Esophagus squamous epithelium (tissue), 5 donors: ENCODE measurements around the gene TEKTIP1. TPM values are rescaled to one million over a fixed set of nuclear protein-coding genes. Genes with fewer than 3 reads are reported as not detected.

Experiments used
- DNase-seq: peaks from one replicate; lab custom pipeline; 2025; lab: John Stamatoyannopoulos, UW
- H3K27ac ChIP-seq, 4 donors: fragments of 200-600 bp; sonication (generic); one replicate each; pipeline ENCODE4 v1.5.1; 2016 to 2019; ENCODE audit warnings: mild to moderate bottlenecking in 1 of 4
- H3K27me3 ChIP-seq, 4 donors: fragments of 200-600 bp; sonication (generic); 1 replicate in 3 of 4; 2 replicates in 1 of 4; pipeline versions ENCODE4 v1.5.1 to v1.6.0; 2017 to 2021; ENCODE audit warnings: antibody characterized with exemption in 1 of 4
- H3K36me3 ChIP-seq, 3 donors: fragments of 200-600 bp; sonication (generic); one replicate each; pipeline ENCODE4 v1.5.1; 2016 to 2019
- H3K4me1 ChIP-seq, 3 donors: fragments of 200-600 bp; sonication (generic); one replicate each; pipeline ENCODE4 v1.5.1; 2017 to 2019
- H3K4me3 ChIP-seq, 4 donors: fragments of 200-600 bp; sonication (generic); 1 replicate in 3 of 4; 2 replicates in 1 of 4; pipeline ENCODE4 v1.5.1; 2016 to 2019; ENCODE audit warnings: mild to moderate bottlenecking in 2 of 4, moderate library complexity in 1 of 4
- H3K9me3 ChIP-seq, 3 donors: fragments of 200-600 bp; sonication (generic); one replicate each; pipeline ENCODE4 v1.5.1; 2016 to 2019
- POLR2A ChIP-seq, 4 donors: fragments of 450-650 bp; IDR thresholded peaks; one replicate each; pipeline ENCODE4 v1.6.1; 2017; ENCODE audit warnings: antibody characterized with exemption in 4 of 4, mild to moderate bottlenecking in 4 of 4, moderate library complexity in 3 of 4
- WGBS, 2 donors: methylation state at CpG; one replicate each; pipeline ENCODE4 v1.1.5; 2018; 5-methylcytosine and 5-hydroxymethylcytosine counted together
- intact Hi-C: fragments of 100-400 bp; cut with DNase I; formaldehyde crosslinking; loops from one replicate; pipeline ENCODE4 v1.15.0; 2022
- total RNA-seq, 4 donors: library from RNA; depleted of rRNA; stranded (reverse); fragments of >200 nt; gene quantifications; one replicate each; pipeline ENCODE4 v1.1.0, GENCODE V29; 2016
- TF ChIP-seq, protein P1 (sequence below), 6 experiments: fragments of 450-650 bp in 4 of 6; fragments of 200-600 bp in 2 of 6; sonication (generic) in 2 of 6; IDR thresholded peaks; one replicate each; pipeline ENCODE4 v1.5.1; 2016 to 2019; ENCODE audit warnings: antibody characterized with exemption in 6 of 6, mild to moderate bottlenecking in 4 of 6, moderate library complexity in 4 of 6
- donor health status: DM: yes; HTN: yes; CAD: no.

TEKTIP1 gene
- total RNA-seq, 4 donors from 2014 or later = 0.95 TPM; not detected in 3

GRCh38 chr19:3534375-3535234 lies 4.4 kb upstream of the TEKTIP1 start:
- Histone ChIP-seq H3K9me3 (no peaks in the 10 kb centered on the region), H3K27ac (no peak overlapping the region), H3K4me1 (peaks cover 0 to 29% (median 0%) of the 10 kb centered on the region in 3 donors), H3K4me3 (no peak overlapping the region), H3K36me3 (peaks cover 33 to 93% (median 44%) of the 10 kb centered on the region in 3 donors), H3K27me3 (no peaks in the 10 kb centered on the region)
- intact Hi-C loops = no loop called here
- no peak for TF ChIP-seq POLR2A (IDR thresholded peaks at IDR 0.05)
- TF ChIP-seq, protein P1, sequence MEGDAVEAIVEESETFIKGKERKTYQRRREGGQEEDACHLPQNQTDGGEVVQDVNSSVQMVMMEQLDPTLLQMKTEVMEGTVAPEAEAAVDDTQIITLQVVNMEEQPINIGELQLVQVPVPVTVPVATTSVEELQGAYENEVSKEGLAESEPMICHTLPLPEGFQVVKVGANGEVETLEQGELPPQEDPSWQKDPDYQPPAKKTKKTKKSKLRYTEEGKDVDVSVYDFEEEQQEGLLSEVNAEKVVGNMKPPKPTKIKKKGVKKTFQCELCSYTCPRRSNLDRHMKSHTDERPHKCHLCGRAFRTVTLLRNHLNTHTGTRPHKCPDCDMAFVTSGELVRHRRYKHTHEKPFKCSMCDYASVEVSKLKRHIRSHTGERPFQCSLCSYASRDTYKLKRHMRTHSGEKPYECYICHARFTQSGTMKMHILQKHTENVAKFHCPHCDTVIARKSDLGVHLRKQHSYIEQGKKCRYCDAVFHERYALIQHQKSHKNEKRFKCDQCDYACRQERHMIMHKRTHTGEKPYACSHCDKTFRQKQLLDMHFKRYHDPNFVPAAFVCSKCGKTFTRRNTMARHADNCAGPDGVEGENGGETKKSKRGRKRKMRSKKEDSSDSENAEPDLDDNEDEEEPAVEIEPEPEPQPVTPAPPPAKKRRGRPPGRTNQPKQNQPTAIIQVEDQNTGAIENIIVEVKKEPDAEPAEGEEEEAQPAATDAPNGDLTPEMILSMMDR (IDR thresholded peaks at IDR 0.05) = no peak
- no peak for DNase-seq
- 89 to 93% methylated on average over 8 to 16 of the region's 38 CpGs for WGBS, 2 donors

DNA sequence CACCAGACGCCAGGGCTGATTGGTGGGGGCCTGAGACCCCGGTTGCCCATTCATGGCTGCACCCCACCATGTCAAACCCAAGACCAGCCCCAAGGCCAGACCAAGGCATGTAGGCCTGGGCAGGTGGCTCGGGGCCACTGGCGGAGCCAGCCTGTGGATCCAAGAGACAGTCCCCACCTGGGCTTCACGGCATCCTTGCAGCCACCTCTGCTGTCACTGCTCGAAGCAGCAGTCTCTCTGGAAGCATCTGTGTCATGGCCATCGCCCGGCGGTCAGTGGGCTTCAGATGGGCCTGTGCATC lies 3.8 kb upstream of the TEKTIP1 start:
- no peak overlapping the region for H3K27ac ChIP-seq
- no peaks in the 10 kb centered on the region for H3K9me3 ChIP-seq
- no peak for DNase-seq
- H3K4me1 ChIP-seq = peaks cover 0 to 29% (median 0%) of the 10 kb centered on the region in 3 donors
- peaks cover 33 to 95% (median 44%) of the 10 kb centered on the region in 3 donors for H3K36me3 ChIP-seq
- WGBS, 2 donors = 100% methylated on average over 3 of the region's 9 CpGs
- no peaks in the 10 kb centered on the region for H3K27me3 ChIP-seq
- TF ChIP-seq POLR2A (IDR thresholded peaks at IDR 0.05) = no peak
- TF ChIP-seq, protein P1 (IDR thresholded peaks at IDR 0.05) = no peak
- H3K4me3 ChIP-seq = no peak overlapping the region
- intact Hi-C loops = no loop called here

- 86% methylated on average over 7 of the region's 14 CpGs; no CpG with 5 or more reads in 1 of the 2 donors for WGBS, 2 donors
- intact Hi-C loops = no loop called here
- no peak for DNase-seq
Observed at GRCh38 chr19:3535563-3535965, 3.4 kb upstream of the TEKTIP1 start.

DNA sequence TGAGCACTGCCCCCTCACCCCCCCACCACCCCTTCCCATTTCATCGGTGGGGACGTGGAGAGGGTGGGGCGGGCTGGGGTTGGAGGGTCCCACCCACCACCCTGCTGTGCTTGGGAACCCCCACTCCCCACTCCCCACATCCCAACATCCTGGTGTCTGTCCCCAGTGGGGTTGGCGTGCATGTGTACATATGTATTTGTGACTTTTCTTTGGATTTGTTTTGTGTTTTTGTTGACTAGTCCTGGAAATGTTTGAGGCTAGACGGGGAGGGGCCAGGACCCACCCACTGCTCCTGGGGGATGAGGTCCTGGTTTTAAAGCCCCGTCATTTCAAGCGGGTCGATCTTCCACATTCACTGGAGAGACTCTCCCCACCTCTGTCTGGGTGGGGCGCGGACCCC lies 3.0 kb upstream of the TEKTIP1 start:
- H3K4me3 ChIP-seq = no peak overlapping the region
- peaks cover 0 to 29% (median 0%) of the 10 kb centered on the region in 3 donors for H3K4me1 ChIP-seq
- no peaks in the 10 kb centered on the region for H3K9me3 ChIP-seq
- intact Hi-C loops = no loop called here
- no peak for DNase-seq
- peak overlapping the region in 2 of 4 donors; percentile 48 to 59 for H3K27ac ChIP-seq
- TF ChIP-seq, protein P1 (IDR thresholded peaks at IDR 0.05) = no peak
- TF ChIP-seq POLR2A (IDR thresholded peaks at IDR 0.05) = no peak
- 84 to 92% methylated on average over 5 to 9 of the region's 10 CpGs for WGBS, 2 donors
- H3K36me3 ChIP-seq = peaks cover 33 to 87% (median 41%) of the 10 kb centered on the region in 3 donors
- no peaks in the 10 kb centered on the region for H3K27me3 ChIP-seq

More at GRCh38 chr19:3535563-3535965, 3.4 kb upstream of the TEKTIP1 start:
- H3K4me3 ChIP-seq = no peak overlapping the region
- TF ChIP-seq, protein P1 (IDR thresholded peaks at IDR 0.05) = no peak
- no peak for TF ChIP-seq POLR2A (IDR thresholded peaks at IDR 0.05)
- peaks cover 0 to 29% (median 0%) of the 10 kb centered on the region in 3 donors for H3K4me1 ChIP-seq
- H3K36me3 ChIP-seq = peaks cover 33 to 91% (median 44%) of the 10 kb centered on the region in 3 donors
- no peak overlapping the region for H3K27ac ChIP-seq
- H3K27me3 ChIP-seq = no peaks in the 10 kb centered on the region
- no peaks in the 10 kb centered on the region for H3K9me3 ChIP-seq

GRCh38 chr19:3536429-3537100 lies 2.4 kb upstream of the TEKTIP1 start:
- intact Hi-C loops = no loop called here
- peak overlapping the region in 3 of 4 donors; percentile 48 to 65 (median 59) for H3K27ac ChIP-seq
- 60 to 63% methylated on average over 1 to 13 of the region's 27 CpGs for WGBS, 2 donors

More at GRCh38 chr19:3536429-3537100, 2.4 kb upstream of the TEKTIP1 start:
- H3K27me3 ChIP-seq = no peaks in the 10 kb centered on the region
- no peak for TF ChIP-seq POLR2A (IDR thresholded peaks at IDR 0.05)
- TF ChIP-seq, protein P1 (IDR thresholded peaks at IDR 0.05) = no peak
- peaks cover 0 to 29% (median 0%) of the 10 kb centered on the region in 3 donors for H3K4me1 ChIP-seq
- no peak overlapping the region for H3K4me3 ChIP-seq
- peaks cover 28 to 81% (median 36%) of the 10 kb centered on the region in 3 donors for H3K36me3 ChIP-seq
- no peaks in the 10 kb centered on the region for H3K9me3 ChIP-seq
- DNase-seq = no peak
